GM19351 (cell line): Measurements from ENCODE around the gene ARHGAP23.

ENCODE experiments used
- ATAC-seq: cut with Tn5 transposase; IDR thresholded peaks from one replicate; pipeline ENCODE4 v1.9.1; 2021; ENCODE audit warnings: mild to moderate bottlenecking, moderate library complexity; ENCODE audit not compliant: unreplicated experiment

Gene ARHGAP23

GRCh38 chr17:38544839-38545209 lies 116.6 kb downstream of the ARHGAP23 start:
- no peak for ATAC-seq

GRCh38 chr17:38545531-38546225 lies 117.4 kb downstream of the ARHGAP23 start:
- no peak for ATAC-seq

- ATAC-seq, result no peak
Observed at GRCh38 chr17:38546396-38546795, 118.1 kb downstream of the ARHGAP23 start.

- ATAC-seq, result no peak
Observed at GRCh38 chr17:38547444-38547843, 119.2 kb downstream of the ARHGAP23 start.

GRCh38 chr17:38549285-38549684 lies 121.0 kb downstream of the ARHGAP23 start:
- ATAC-seq, result no peak

GRCh38 chr17:38550661-38551060 lies 122.4 kb downstream of the ARHGAP23 start:
- ATAC-seq, result no peak

GRCh38 chr17:38551121-38551520 lies 122.9 kb downstream of the ARHGAP23 start:
- ATAC-seq, result no peak

- no peak for ATAC-seq
Observed at GRCh38 chr17:38552343-38552742, 124.1 kb downstream of the ARHGAP23 start.

GRCh38 chr17:38554430-38555350 lies 126.4 kb downstream of the ARHGAP23 start:
- ATAC-seq, result no peak

GRCh38 chr17:38556239-38556638 lies 128.0 kb downstream of the ARHGAP23 start:
- ATAC-seq, result no peak

- no peak for ATAC-seq
Observed at GRCh38 chr17:38557396-38557795, 129.1 kb downstream of the ARHGAP23 start.

GRCh38 chr17:38557836-38558727 lies 129.8 kb downstream of the ARHGAP23 start:
- ATAC-seq, result no peak

- no peak for ATAC-seq
Observed at GRCh38 chr17:38558728-38559050, 130.4 kb downstream of the ARHGAP23 start.

GRCh38 chr17:38559051-38559879 lies 131.0 kb downstream of the ARHGAP23 start:
- ATAC-seq, result peak; percentile 66

- ATAC-seq, result no peak
Observed at GRCh38 chr17:38559880-38560230, 131.6 kb downstream of the ARHGAP23 start.

- no peak for ATAC-seq
Observed at GRCh38 chr17:38560503-38561318, 132.4 kb downstream of the ARHGAP23 start.

GRCh38 chr17:38561416-38562214 lies 133.4 kb downstream of the ARHGAP23 start:
- ATAC-seq, result no peak
